Germinal center (tissue), 1 donor: Measurements from ENCODE around the gene QPCTL.
"Not testable (repeated sequence)": the region's sequence is repeated elsewhere in the genome, so short reads cannot be mapped to it uniquely, and the experiment has no call there.

Source experiments
- DNase-seq: peaks from one replicate; pipeline ENCODE4 v3.0.0; 2012; ENCODE audit warnings: mixed read lengths, low spot score

QPCTL gene

DNA sequence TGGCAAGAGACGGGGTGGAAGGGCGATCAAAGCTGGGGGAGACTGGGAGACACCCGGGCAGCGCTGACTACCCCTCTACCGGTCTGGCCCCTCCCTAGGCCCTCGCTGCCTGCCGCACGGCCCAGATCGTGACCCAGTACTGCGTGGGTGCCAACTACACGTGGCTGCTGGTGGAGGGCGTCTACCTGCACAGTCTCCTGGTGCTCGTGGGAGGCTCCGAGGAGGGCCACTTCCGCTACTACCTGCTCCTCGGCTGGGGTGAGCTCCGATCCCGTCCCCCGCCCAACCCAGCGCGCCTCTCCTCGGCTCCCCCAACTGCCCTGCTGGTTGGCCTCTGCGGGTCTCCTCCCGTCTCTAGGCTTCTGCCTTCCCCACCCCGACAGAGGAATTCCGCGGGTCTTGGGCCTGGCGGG, 15.6 kb upstream of the QPCTL start:
- peak; percentile 32 for DNase-seq

GRCh38 chr19:45677351-45678230, 14.9 kb upstream of the QPCTL start:
- peak; percentile 84 for DNase-seq

- peak; percentile 87 for DNase-seq
Measured at GRCh38 chr19:45681391-45682015, 11.0 kb upstream of the QPCTL start.

GRCh38 chr19:45682117-45682516, 10.3 kb upstream of the QPCTL start:
- DNase-seq: no peak

DNA sequence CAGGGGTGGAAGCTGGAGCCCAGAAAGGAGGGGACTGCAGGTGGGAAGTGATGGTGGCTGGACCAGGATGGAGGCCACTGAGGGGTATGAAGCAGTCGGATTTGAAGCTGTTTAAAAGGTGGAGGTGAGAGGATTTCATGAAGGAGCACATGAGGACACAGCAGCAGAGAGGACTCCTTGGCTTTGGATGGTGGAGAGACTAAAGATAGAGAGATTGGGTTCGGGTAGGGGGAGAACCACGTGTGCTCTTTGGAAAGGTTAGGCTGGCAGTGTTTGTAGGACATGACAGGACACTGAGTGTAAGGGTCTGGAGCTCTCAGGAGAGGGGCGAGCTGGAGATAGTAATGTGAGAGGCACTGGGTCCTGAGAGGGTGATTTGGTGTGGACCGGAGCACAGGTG, 9.6 kb upstream of the QPCTL start:
- no peak for DNase-seq

DNA sequence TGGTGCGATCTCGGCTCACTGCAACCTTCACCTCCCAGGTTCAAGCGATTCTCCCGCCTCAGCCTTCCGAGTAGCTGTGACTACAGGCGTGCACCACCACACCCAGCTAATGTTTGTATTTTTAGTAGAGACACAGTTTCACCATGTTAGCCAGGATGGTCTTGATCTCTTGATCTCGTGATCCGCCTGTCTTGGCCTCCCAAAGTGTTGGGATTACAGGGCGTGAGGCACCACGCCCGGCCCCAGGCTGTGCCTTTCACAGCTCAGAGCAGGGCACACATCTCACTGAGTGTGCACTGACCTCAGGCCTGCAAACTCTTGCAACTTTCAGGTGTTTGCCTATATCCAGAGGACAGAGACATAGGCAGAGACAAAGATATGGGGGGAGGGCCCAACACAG, 7.4 kb upstream of the QPCTL start:
- DNase-seq: not testable (repeated sequence)

GRCh38 chr19:45687599-45687998, 4.9 kb upstream of the QPCTL start:
- DNase-seq: no peak

- peak; percentile 92 for DNase-seq
Measured at GRCh38 chr19:45691516-45692186, 815 bp upstream of the QPCTL start, which contains the start of gene SNRPD2. SNRPD2 (minus strand) TSS chr19:45691953; CDS start chr19:45691888, 65 bp downstream.

DNA sequence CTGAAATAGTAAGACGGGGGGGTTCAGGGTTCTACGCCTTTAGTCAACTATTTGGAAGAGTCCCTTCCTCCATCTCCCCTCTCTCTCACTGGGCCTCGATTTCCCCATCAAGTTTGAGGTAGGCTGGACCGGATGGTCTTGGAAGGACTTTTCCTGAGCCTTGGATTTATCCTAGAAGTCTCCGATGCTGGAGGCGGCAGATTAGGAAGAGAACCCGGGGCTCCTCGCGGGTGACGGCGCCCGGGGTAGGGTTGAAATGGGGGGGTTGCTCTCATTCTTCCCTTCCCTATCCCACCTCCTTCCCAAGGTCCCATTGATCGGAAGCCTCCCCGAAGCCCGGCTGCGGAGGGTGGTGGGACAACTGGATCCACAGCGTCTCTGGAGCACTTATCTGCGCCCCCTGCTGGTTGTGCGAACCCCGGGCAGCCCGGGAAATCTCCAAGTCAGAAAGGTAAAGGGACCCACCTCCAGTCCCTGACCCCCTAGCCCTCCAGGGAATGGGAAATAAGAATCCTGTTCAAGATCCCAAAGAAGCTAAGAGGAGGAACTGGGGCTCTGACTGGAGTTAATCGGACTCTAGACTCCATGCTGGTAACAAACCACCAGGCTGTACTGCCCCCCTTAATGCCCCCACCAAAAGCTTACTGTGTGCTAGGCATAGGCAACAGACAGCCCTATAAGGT, 781 bp downstream of the QPCTL start:
- peak; percentile 76 for DNase-seq

- DNase-seq: no peak
Measured at GRCh38 chr19:45701676-45702075, 9.2 kb downstream of the QPCTL start.

DNA sequence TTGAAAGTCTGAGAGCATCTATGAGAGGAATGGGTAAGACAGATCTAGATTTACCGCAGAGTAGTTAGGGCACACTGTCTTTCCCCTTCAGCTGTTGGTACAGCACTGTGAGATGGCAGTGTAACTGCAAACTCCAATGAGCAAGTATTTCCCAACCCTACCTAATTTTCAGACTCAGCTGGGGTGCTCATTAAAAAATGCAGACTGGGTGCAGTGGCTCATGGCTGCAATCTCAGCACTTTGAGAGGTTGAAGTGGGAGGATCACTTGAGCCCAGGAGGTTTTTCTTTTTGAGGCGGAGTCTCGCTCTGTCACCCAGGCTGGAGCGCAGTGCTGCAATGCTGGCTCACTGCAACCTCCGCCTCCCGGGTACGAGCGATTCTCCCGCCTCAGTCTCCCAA, 12.6 kb downstream of the QPCTL start:
- no peak for DNase-seq

GRCh38 chr19:45705710-45706415, 13.4 kb downstream of the QPCTL start:
- no peak for DNase-seq

- DNase-seq: no peak
Measured at GRCh38 chr19:45710356-45711130, 18.1 kb downstream of the QPCTL start.

DNA sequence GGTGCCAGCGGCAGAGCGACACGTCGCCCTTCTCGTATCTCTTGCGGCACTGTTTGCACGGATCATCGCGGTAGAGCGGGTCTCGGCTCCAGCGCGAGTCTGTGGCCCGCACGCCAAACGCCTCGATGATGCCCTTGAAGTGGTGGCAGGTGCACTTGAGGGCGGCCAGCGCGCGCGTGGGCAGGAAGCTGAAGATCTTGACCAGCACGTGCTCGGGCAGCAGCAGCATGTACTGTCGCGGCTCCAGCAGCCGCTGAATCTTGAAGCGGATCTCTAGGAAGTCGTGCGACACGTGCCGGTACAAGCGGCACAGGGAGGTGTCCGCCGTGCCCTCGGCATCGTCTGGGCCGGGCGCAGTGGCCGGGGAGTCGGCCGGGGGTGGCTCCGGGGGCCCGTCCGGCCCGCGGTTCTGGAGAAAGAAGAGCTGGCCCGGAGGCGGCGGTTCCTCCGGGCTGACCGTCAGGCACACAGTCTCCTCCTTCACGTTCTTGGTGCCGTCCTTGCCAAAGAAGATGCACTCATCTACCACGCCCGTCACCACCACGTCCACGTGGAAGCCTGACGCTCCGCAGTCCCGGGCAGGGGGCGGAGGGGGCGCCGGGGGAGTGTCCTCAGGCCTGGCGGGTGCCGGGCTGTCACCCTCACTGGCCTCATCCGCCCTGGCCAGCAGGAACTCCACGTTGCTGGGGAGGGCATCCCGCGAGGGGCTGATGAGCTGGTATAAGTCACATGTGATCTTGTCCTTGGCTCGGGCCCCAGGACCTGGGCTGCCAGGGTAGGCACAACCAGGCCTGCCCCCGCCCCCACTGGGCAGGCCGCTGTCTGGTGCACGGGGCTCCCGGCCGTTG, 19.6 kb downstream of the QPCTL start:
- no peak for DNase-seq

DNA sequence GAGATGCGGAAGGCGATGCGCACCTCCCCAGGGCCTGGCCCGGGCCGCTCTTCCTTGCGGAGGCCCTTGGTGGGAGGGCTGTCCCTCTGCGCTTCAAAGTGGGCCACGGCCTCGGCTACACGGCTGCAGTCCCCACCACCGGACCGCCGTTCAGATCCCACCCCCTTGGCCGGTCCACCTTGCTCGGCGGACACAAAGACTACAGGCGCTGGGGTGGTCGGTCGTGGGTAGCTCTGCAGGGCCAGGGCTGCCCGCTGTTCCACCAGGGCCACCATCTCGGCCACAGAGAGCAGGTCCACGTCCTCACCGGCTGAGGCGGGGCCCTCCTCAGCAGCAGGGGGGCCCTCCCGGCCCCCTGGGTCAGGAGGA, 20.2 kb downstream of the QPCTL start:
- DNase-seq: no peak

DNA sequence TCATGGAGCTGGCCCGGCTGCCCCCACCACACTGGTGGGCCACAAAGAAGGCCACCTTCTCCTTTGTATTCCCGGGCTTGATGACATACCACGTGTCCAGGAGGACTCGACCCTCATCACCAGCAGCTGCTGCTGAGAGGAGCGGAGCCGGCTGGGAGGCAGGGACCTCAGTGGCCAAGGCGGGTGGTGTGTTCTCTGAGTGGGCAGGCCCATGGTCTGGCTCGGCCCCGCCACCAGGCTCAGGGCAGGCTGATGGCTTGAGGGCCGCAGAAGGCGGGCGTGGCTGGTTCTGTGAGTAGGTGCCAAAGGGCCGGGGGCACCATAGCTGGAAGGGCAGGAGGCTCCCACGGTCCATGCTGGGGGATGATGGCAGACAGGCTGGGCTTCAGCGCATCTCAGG, 20.7 kb downstream of the QPCTL start:
- DNase-seq: no peak

GRCh38 chr19:45715139-45715538, 22.7 kb downstream of the QPCTL start:
- no peak for DNase-seq

DNA sequence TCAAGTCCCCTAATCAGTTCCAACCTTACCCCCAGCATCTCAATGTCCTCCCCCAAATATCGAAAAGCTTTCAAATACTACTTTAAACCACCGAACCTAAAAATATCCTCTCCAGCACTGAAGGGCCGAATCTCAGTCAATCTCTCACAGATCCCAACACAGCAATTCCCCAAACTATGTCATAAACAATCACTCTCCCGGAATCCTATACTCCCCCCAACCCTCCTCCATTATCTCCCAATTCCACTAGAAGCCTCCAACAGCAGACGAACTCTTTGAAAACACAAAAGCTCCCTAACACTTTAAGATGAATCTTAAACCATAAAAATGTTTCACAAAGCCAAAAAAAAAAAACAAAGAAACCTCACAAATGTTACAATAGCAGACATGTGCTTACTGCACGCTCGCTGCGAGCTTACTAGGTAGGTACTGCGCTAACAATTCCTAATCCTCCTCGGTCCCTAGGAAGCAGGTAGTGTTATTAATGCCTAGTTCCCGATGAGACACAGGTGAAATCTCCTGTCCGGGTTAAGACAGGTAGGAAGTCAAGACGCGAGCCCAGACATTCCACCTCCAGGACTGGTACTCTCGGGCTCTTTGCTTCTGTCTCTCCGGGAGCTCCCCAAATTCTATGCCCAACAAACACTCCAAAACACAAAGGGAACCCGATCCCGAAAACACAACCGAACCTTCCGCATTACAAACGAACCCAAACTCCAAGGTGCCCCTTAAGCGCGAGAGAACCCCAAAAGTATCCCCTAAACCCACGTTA, 24.1 kb downstream of the QPCTL start:
- no peak for DNase-seq
